Ovary (tissue), 9 donors: ENCODE data around the gene P4HA1. TPM values are rescaled to one million over a fixed set of nuclear protein-coding genes. Genes with fewer than 3 reads are reported as not detected.
"Not testable (repeated sequence)": the region's sequence is repeated elsewhere in the genome, so short reads cannot be mapped to it uniquely, and the experiment has no call there.

Source experiments
- DNase-seq, 5 donors: peaks; one replicate each; pipeline ENCODE4 v3.0.0-alpha.2; 2019 to 2020
- H3K27ac ChIP-seq, 2 donors: fragments of 200-600 bp; one replicate each; pipeline versions ENCODE4 v1.5.1 to v1.8.0; 2019 to 2022
- H3K27me3 ChIP-seq: fragments of 200-600 bp; one replicate; pipeline ENCODE4 v1.8.0; 2022
- H3K36me3 ChIP-seq: fragments of 200-600 bp; sonication (generic); one replicate; pipeline ENCODE4 v1.5.1; 2019
- H3K4me1 ChIP-seq: one replicate; pipeline ENCODE4 v1.8.1; 2013; ENCODE audit warnings: mild to moderate bottlenecking, moderate library complexity; ENCODE audit not compliant: insufficient read depth
- H3K4me3 ChIP-seq: fragments of 200-600 bp; sonication (generic); one replicate; pipeline ENCODE4 v1.5.1; 2017
- H3K9me3 ChIP-seq, 2 donors: fragments of 200-600 bp in 1 of 2; sonication (generic) in 1 of 2; one replicate each; pipeline versions ENCODE4 v1.5.1 to v1.8.1; 2013 to 2019; ENCODE audit warnings: mild to moderate bottlenecking in 1 of 2, moderate library complexity in 1 of 2
- EP300 ChIP-seq: sonication (generic); formaldehyde crosslinking; IDR thresholded peaks from one replicate; pipeline ENCODE4 v1.6.1; 2017; ENCODE audit warnings: antibody characterized with exemption
- POLR2A ChIP-seq: fragments of 450-650 bp; IDR thresholded peaks from one replicate; pipeline ENCODE4 v1.6.1; 2017; ENCODE audit warnings: antibody characterized with exemption, mild to moderate bottlenecking, moderate library complexity
- WGBS, 3 donors: extraction: QIAGEN DNeasy Blood & Tissue Kit in 1 of 3; methylation state at CpG; one replicate each; pipeline versions ENCODE4 v1.1.5 to v1.1.7; 2013 to 2017; 5-methylcytosine and 5-hydroxymethylcytosine counted together
- intact Hi-C, 4 donors: fragments of 100-400 bp; cut with DNase I; formaldehyde crosslinking; loops; one replicate each; pipeline versions ENCODE4 v1.11.0 to v1.15.1; 2022 to 2023
- polyA plus RNA-seq, 2 donors: library from polyadenylated mRNA; stranded (reverse); fragments of 200-250 nt in 1 of 2; fragments of 350-450 nt in 1 of 2; fragmentation: Illumina TruSeq in 1 of 2; extraction: RNeasy Lipid Tissue Mini Kit (QIAGEN cat#74804) in 1 of 2; gene quantifications; one replicate each; pipeline ENCODE4 v1.2.3, GENCODE V29; 2013 to 2014
- total RNA-seq, 7 donors: library from RNA; depleted of rRNA in 2 of 7; stranded (reverse); fragments of >200 nt in 2 of 7; fragmentation: NEBNext Ultra II Directional in 3 of 7; extraction: Animal tissue kit (Norgen Biotek cat#: 25700) in 3 of 7; gene quantifications; one replicate each; pipeline versions ENCODE4 v1.1.0 to v1.2.4, GENCODE V29; 2016 to 2023
- TF ChIP-seq, protein P1 (sequence below), 3 donors: fragments of 450-650 bp in 2 of 3; fragments of 200-600 bp in 1 of 3; IDR thresholded peaks; one replicate each; pipeline versions ENCODE4 v1.5.1 to v1.8.0; 2016 to 2022; ENCODE audit warnings: antibody characterized with exemption in 3 of 3, mild to moderate bottlenecking in 1 of 3
- donor health status: DM: no; HTN: no; CAD: no; lungs with moderate emphysema.
- donor health status: DM: no; HTN: no; CAD: no.
- donor health status: Bipolar disorder and iron deficiency.
- donor health status: DM: yes; HTN: yes; CAD: no.
- donor health status: DM: no; HTN: no; CAD: no.
- donor health status: DM: yes; HTN: yes; CAD: no.

Gene P4HA1
- total and polyA plus RNA-seq, 9 donors, result 20.5 to 74.9 (median 39.7) TPM

DNA sequence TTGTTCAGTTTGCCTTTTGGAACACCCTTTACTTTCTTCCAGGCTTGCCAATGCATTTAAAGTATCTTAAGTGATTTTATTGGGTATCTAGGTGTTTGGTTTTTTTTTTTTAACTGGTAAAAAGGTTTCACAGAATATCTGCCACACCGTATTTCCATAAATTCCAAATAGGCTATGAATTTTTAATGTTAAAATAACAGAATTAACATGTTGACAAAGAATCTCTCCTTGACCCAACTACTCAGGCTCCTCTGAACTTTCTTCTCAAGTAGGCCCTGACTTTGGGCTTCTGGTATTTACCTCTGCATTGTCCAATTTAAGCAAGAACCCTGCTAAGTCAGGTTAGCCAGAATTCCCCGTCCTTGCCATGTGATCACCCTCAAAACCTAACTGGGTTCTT lies 80.9 kb downstream of the P4HA1 start:
- Histone ChIP-seq H3K4me3 (no peak overlapping the region), H3K27me3 (no peaks in the 10 kb centered on the region), H3K9me3 (no peaks in the 10 kb centered on the region), H3K4me1 (peaks cover 10% of the 10 kb centered on the region), H3K27ac (no peak overlapping the region), H3K36me3 (no peaks in the 10 kb centered on the region)
- DNase-seq, result no peak
- WGBS, 3 donors, result 93 to 98% (median 96%) methylated on average over 2 of the region's 2 CpGs
- intact Hi-C loops, result no loop called here
- TF ChIP-seq EP300 (no peak), POLR2A (no peak)
- TF ChIP-seq, protein P1, sequence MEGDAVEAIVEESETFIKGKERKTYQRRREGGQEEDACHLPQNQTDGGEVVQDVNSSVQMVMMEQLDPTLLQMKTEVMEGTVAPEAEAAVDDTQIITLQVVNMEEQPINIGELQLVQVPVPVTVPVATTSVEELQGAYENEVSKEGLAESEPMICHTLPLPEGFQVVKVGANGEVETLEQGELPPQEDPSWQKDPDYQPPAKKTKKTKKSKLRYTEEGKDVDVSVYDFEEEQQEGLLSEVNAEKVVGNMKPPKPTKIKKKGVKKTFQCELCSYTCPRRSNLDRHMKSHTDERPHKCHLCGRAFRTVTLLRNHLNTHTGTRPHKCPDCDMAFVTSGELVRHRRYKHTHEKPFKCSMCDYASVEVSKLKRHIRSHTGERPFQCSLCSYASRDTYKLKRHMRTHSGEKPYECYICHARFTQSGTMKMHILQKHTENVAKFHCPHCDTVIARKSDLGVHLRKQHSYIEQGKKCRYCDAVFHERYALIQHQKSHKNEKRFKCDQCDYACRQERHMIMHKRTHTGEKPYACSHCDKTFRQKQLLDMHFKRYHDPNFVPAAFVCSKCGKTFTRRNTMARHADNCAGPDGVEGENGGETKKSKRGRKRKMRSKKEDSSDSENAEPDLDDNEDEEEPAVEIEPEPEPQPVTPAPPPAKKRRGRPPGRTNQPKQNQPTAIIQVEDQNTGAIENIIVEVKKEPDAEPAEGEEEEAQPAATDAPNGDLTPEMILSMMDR (IDR thresholded peaks at IDR 0.05), result no peak

DNA sequence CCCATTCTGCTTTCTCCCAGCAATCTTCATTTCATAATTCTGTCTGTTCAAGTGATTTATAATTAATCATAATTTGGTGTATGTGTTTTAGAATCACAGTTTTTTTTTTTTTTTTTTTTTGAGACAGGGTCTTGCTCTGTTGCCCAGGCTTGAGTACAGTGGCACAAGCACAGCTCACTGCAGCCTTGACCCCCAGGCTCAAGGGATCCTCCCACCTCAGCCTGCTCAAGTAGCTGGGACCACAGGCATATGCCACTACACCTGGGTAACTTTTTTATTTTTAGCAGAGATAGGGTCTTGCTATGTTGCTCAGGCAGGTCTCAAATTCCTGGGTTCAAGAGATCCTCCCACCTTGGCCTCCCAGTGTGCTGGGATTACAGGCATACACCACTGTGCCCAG lies 92.8 kb downstream of the P4HA1 start:
- no peaks in the 10 kb centered on the region for H3K27me3 ChIP-seq
- no peaks in the 10 kb centered on the region for H3K9me3 ChIP-seq
- no peaks in the 10 kb centered on the region for H3K36me3 ChIP-seq
- TF ChIP-seq EP300 (no peak), POLR2A (no peak)
- TF ChIP-seq, protein P1 (IDR thresholded peaks at IDR 0.05), result no peak
- intact Hi-C loops, result no loop called here
- no peaks in the 10 kb centered on the region for H3K4me1 ChIP-seq
- no peak overlapping the region for H3K4me3 ChIP-seq
- no peak overlapping the region for H3K27ac ChIP-seq
- no peak for DNase-seq

DNA sequence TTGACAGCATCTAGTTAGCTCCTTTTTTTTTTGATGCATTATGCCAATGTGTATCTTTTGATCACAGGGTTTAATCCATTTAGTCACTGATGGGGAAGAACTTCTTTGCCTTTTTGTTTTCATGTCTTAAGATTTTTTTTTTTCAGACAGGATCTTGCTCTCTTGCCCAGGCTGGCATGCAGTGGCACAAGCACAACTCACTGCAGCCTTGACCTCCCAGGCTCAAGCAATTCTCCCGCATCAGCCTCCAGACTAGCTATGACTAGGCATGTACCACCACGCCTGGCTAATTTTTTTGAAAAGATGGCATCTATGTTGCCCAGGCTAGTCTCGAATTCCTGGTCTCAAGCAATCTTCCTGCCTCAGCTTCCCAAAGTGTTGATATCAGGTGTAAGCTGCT lies 95.7 kb downstream of the P4HA1 start:
- WGBS, 3 donors, result 98 to 99% (median 98%) methylated on average over 3 of the region's 3 CpGs
- no peaks in the 10 kb centered on the region for H3K27me3 ChIP-seq

DNA sequence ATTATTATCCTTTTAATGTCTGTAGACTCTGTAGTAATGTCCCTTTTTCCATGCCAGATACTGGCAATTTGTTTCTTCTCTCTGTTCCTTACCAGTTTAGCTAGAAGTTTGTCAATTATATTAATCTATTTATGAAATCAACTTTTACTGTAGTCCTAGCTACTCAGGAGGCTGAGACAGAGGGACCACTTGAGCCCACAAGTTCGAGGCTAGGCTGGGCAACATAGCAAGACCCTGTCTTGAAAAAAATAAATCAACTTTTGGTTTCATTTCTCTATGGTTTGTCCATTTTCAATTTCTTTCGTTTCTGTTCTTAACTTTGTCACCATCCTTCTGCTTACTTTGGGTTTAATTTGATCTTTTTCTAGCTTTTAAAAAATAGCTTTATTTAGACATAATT lies 99.6 kb downstream of the P4HA1 start:
- WGBS, 3 donors, result 94 to 98% (median 95%) methylated on average over 2 of the region's 2 CpGs
- Histone ChIP-seq H3K4me3 (no peak overlapping the region), H3K27me3 (no peaks in the 10 kb centered on the region), H3K9me3 (no peaks in the 10 kb centered on the region), H3K4me1 (no peaks in the 10 kb centered on the region), H3K36me3 (no peaks in the 10 kb centered on the region), H3K27ac (no peak overlapping the region)
- intact Hi-C loops, result no loop called here
- DNase-seq, result no peak
- TF ChIP-seq EP300, result no peak
- TF ChIP-seq POLR2A, result no peak
- TF ChIP-seq, protein P1 (IDR thresholded peaks at IDR 0.05), result no peak

More for the DNA sequence above, 95.7 kb downstream of the P4HA1 start:
- TF ChIP-seq EP300 (no peak), POLR2A (no peak)
- TF ChIP-seq, protein P1 (IDR thresholded peaks at IDR 0.05), result no peak
- no peak for DNase-seq
- no peaks in the 10 kb centered on the region for H3K36me3 ChIP-seq
- H3K4me1 ChIP-seq, result no peaks in the 10 kb centered on the region
- intact Hi-C loops, result no loop called here
- no peak overlapping the region for H3K4me3 ChIP-seq
- H3K27ac ChIP-seq, result no peak overlapping the region
- H3K9me3 ChIP-seq, result no peaks in the 10 kb centered on the region

DNA sequence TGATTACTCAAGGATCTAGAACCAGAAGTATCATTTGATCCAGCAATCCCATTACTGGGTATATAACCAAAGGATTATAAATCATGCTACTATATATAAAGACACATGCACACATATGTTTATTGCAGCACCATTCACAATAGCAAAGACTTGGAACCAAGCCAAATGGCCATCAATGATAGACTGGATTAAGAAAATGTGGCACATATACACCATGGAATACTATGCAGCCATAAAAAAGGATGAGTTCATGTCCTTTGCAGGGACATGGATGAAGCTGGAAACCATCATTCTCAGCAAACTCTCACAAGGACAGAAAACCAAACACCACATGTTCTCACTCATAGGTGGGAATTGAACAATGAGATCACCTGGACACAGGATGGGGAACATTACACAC lies 101.2 kb downstream of the P4HA1 start:
- H3K4me3 ChIP-seq, intact Hi-C loops: not testable (repeated sequence)

DNA sequence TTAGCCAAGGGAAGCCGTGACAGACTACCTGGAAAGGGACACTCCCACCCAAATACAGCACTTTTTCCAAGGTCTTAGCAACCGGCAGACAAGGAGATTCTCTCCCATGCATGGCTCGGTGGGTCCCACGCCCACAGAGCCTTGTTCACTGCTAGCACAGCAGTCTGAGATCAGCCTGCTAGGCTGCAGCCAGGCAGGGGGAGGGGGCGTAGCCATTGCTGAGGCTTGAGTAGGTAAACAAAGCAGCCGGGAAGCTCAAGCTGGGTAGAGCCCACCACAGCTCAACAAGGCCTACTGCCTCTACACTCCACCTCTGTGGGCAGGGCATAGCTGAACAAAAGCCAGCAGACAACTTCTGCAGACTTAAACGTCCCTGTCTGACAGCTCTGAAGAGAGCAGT lies 106.9 kb downstream of the P4HA1 start:
- H3K4me3 ChIP-seq, H3K27ac ChIP-seq, DNase-seq, H3K36me3 ChIP-seq, H3K4me1 ChIP-seq, H3K27me3 ChIP-seq, H3K9me3 ChIP-seq, intact Hi-C loops: not testable (repeated sequence)
- 76 to 83% (median 79%) methylated on average over 7 of the region's 7 CpGs for WGBS, 3 donors

More for the DNA sequence above, 101.2 kb downstream of the P4HA1 start:
- H3K4me1 ChIP-seq, H3K36me3 ChIP-seq, H3K27ac ChIP-seq, DNase-seq, H3K9me3 ChIP-seq, H3K27me3 ChIP-seq: not testable (repeated sequence)

DNA sequence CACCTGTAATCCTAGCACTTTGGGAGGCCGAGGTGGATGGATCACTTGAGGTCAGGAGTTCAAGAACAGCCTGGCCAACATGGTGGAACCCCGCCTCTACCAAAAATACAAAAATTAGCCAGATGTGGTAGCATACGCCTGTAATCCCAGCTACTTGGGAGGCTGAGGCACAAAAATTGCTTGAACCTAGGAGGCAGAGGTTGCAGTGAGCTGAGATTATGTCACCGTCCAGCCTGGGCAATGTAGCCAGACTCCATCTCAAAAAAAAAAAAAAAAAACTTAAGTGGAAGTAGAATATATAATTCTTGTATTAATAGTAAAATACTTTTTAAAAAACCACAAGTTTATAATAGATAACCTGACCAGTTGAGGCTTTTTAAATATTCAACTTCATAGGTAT lies 112.0 kb downstream of the P4HA1 start:
- H3K27ac ChIP-seq, H3K27me3 ChIP-seq, H3K9me3 ChIP-seq, intact Hi-C loops, H3K4me1 ChIP-seq, H3K36me3 ChIP-seq, H3K4me3 ChIP-seq, DNase-seq: not testable (repeated sequence)
- WGBS, 3 donors, result 84 to 94% (median 89%) methylated on average over 4 of the region's 4 CpGs
